Naive thymus-derived CD8-positive, alpha-beta T cell (primary cell): ENCODE measurements around the gene SMCO3. TPM values are rescaled to one million over a fixed set of nuclear protein-coding genes. Genes with fewer than 3 reads are reported as not detected.

Experiments
- ATAC-seq, 2 donors: fragments of 150-1000 bp; cut with Tn5 transposase in 1 of 2; sonication (Bioruptor Pico), chemical (Tn5 transposase) in 1 of 2; 1 replicate in 1 of 2; 2 replicates in 1 of 2; pipeline ENCODE4 v1.10.0; 2021; ENCODE audit warnings: mild to moderate bottlenecking in 2 of 2, moderate library complexity in 2 of 2
- POLR2A ChIA-PET: fragments of 350-600 bp; sonication (Branson Sonifier 250); formaldehyde crosslinking; loops from one replicate; lab custom pipeline; 2021; ENCODE audit warnings: antibody characterized with exemption; lab: Charles Lee
- DNase-seq, 10 donors: peaks; one replicate each; pipeline versions ENCODE4 v3.0.0 to v3.0.0-alpha.2; 2020 to 2022
- H3K27ac Mint-ChIP-seq, 10 donors: one replicate each; pipeline ENCODE4 v1.8.0; 2020 to 2022; ENCODE audit warnings: mild to moderate bottlenecking in 10 of 10, mixed read lengths in 10 of 10, moderate library complexity in 4 of 10, inconsistent platforms in 1 of 10
- H3K27me3 Mint-ChIP-seq, 5 donors: one replicate each; pipeline ENCODE4 v1.8.0; 2021 to 2022; ENCODE audit warnings: mixed read lengths in 5 of 5
- H3K36me3 Mint-ChIP-seq, 3 donors: one replicate each; pipeline ENCODE4 v1.8.0; 2020 to 2022; ENCODE audit warnings: mixed read lengths in 3 of 3, mild to moderate bottlenecking in 2 of 3, inconsistent platforms in 1 of 3
- H3K4me1 Mint-ChIP-seq, 4 donors: one replicate each; pipeline ENCODE4 v1.8.0; 2021 to 2022; ENCODE audit warnings: mixed read lengths in 4 of 4
- H3K4me3 Mint-ChIP-seq, 10 donors: one replicate each; pipeline ENCODE4 v1.8.0; 2020 to 2022; ENCODE audit warnings: mild to moderate bottlenecking in 10 of 10, mixed read lengths in 10 of 10, moderate library complexity in 6 of 10, inconsistent platforms in 1 of 10
- H3K9me3 Mint-ChIP-seq, 9 donors: one replicate each; pipeline ENCODE4 v1.8.0; 2020 to 2022; ENCODE audit warnings: mixed read lengths in 9 of 9, mild to moderate bottlenecking in 3 of 9, inconsistent platforms in 1 of 9, moderate library complexity in 1 of 9
- polyA plus RNA-seq, 3 donors: library from polyadenylated mRNA; unstranded; fragments of 300-500 nt; fragmentation: Illumina TruSeq; gene quantifications; one replicate each; pipeline ENCODE4 v1.2.3, GENCODE V29; 2021
- total RNA-seq, 8 experiments: library from RNA in 2 of 8; stranded (reverse) in 2 of 8; gene quantifications; one replicate each; pipeline ENCODE4 v1.2.3 and lab custom pipeline; 2021 to 2026

Gene SMCO3
- total and polyA plus RNA-seq, 5 experiments from 2014 or later, result 0.07 TPM; not detected in 4

- Mint-ChIP-seq H3K27ac (peak overlapping the region in 2 of 10 donors; percentile 42 to 48), H3K4me1 (peaks cover 3 to 11% (median 8%) of the 10 kb centered on the region in 4 donors), H3K4me3 (no peak overlapping the region), H3K36me3 (peaks cover 0 to 39% (median 8%) of the 10 kb centered on the region in 3 donors), H3K27me3 (no peaks in the 10 kb centered on the region), H3K9me3 (no peaks in the 10 kb centered on the region)
- POLR2A ChIA-PET, result interaction anchor here (1.0 to 5.1 kb wide), 5 partner anchors 8 to 53 kb away, joined by 3 to 40 read pairs (median 3); a partner anchor contains a TSS
- DNase-seq (no peak), ATAC-seq (no peak)
Observed at GRCh38 chr12:14782756-14783155, 31.2 kb downstream of the SMCO3 start.

DNA sequence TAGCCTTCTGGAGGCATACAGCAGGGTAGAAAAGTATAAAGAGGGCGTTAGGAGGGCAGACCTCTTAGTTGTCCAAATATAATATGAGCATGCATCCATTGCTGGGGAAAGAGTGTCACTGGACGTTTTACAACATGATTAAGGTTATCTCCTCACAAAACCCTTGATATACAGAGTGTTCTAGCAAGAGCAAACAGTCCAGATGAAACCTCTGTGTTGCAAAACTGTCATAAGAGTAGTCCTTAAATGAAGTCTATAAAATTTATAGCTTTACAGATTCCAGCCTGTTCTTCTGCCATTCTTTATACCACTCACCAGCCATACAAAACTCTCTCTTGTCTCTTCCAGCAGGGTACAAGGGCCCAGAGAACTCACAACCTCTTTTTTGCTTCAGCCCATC, 32.4 kb downstream of the SMCO3 start:
- no peak for ATAC-seq
- Mint-ChIP-seq H3K36me3 (peaks cover 0 to 27% (median under 1%) of the 10 kb centered on the region in 3 donors), H3K4me1 (peaks cover 3 to 15% (median 12%) of the 10 kb centered on the region in 4 donors), H3K27ac (peak overlapping the region in 1 of 10 donors; percentile 11), H3K4me3 (no peak overlapping the region), H3K27me3 (no peaks in the 10 kb centered on the region), H3K9me3 (no peaks in the 10 kb centered on the region)
- DNase-seq, result no peak
- POLR2A ChIA-PET, result interaction anchor here (1.0 to 5.1 kb wide), 3 partner anchors 11 to 24 kb away, joined by 3 to 40 read pairs (median 3); a partner anchor contains a TSS

- peaks cover 4 to 22% (median 19%) of the 10 kb centered on the region in 4 donors for H3K4me1 Mint-ChIP-seq
- no peaks in the 10 kb centered on the region for H3K27me3 Mint-ChIP-seq
- no peak for DNase-seq
- no peaks in the 10 kb centered on the region for H3K9me3 Mint-ChIP-seq
- peaks cover 0 to 20% (median 0%) of the 10 kb centered on the region in 3 donors for H3K36me3 Mint-ChIP-seq
- H3K4me3 Mint-ChIP-seq, result no peak overlapping the region
- no peak overlapping the region for H3K27ac Mint-ChIP-seq
- ATAC-seq, result no peak
- POLR2A ChIA-PET, result interaction anchor here (1.5 to 5.1 kb wide), 2 partner anchors 10 to 184 kb away, joined by 3 to 40 read pairs; a partner anchor contains a TSS
Observed at GRCh38 chr12:14780859-14781258, 33.1 kb downstream of the SMCO3 start.

DNA sequence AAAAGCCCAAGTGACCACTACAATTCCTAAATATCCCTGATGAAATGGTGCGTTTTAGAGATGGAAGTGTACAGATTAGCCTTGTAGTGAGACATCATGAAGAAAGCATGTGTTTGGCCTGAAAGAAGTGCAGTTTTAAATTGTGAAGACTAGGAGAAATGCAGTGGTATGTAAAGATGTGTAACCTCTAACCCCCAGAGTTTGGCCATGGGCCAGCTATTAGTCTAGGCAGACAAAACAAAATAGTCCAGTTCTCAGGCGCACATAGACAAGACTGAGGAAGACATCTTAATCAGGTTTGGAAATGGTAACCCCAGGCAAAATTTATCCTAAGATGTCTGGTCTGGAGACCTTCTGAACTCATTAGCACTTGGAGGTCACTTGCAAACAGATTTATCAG, 34.1 kb downstream of the SMCO3 start:
- Mint-ChIP-seq H3K9me3 (no peaks in the 10 kb centered on the region), H3K27ac (no peak overlapping the region), H3K4me1 (peaks cover 12 to 33% (median 30%) of the 10 kb centered on the region in 4 donors), H3K27me3 (no peaks in the 10 kb centered on the region), H3K36me3 (peaks cover 0 to 11% (median 0%) of the 10 kb centered on the region in 3 donors), H3K4me3 (no peak overlapping the region)
- ATAC-seq (no peak), DNase-seq (no peak)
- POLR2A ChIA-PET, result interaction anchor here (1.2 to 1.5 kb wide), 3 partner anchors 9 to 185 kb away, joined by 3 to 6 read pairs (median 5); partner anchors contain the start of genes C12orf60 and WBP11

GRCh38 chr12:14777271-14777670, 36.7 kb downstream of the SMCO3 start:
- ATAC-seq, result no peak
- peaks cover 20 to 48% (median 45%) of the 10 kb centered on the region in 4 donors for H3K4me1 Mint-ChIP-seq
- POLR2A ChIA-PET, result interaction anchor here (1.2 kb wide), 1 partner anchor 8 kb away, joined by 4 read pairs; no protein-coding TSS in a partner anchor
- H3K4me3 Mint-ChIP-seq, result peak overlapping the region in 1 of 10 donors; percentile 38
- peak overlapping the region in 1 of 10 donors; percentile 89 for H3K27ac Mint-ChIP-seq
- no peaks in the 10 kb centered on the region for H3K27me3 Mint-ChIP-seq
- peaks cover 0 to under 1% (median 0%) of the 10 kb centered on the region in 9 donors for H3K9me3 Mint-ChIP-seq
- no peaks in the 10 kb centered on the region for H3K36me3 Mint-ChIP-seq
- no peak for DNase-seq

DNA sequence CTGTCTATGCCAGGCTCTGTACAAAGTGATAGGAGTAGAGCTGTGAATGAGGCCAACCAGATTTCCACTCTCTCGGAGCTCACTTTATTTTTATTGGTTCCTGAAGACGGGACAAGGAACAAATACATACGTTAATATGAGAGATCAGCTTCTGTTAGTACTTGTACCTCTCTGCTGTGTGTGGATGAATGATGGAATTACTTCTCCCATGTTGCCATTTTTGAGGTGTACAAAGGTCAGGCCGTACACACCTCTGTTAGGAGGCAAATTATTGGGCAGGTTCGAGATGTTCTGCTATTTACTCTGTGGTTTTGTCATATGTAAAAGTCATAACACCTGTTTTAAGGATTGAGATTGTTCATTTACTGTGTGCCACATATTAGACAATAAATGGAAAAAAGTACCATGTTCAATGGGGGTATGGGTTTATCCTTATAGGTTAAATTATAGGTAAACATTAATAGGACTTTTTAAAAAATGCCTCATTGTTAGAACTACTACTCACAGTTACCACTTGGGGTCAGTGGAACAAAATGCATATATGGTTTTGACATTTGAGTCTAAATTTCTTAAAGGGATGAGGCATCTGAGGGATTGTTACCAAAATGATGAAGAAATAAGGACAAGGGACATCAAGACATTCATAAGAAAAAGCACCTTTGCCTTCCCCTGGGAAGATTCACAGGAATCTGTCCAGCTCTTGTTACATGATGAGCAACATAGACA, 37.6 kb downstream of the SMCO3 start:
- Mint-ChIP-seq H3K27me3 (no peaks in the 10 kb centered on the region), H3K4me1 (peaks cover 25 to 54% (median 53%) of the 10 kb centered on the region in 4 donors), H3K36me3 (no peaks in the 10 kb centered on the region), H3K4me3 (peak overlapping the region in 8 of 10 donors; percentile 7 to 100 (median 93)), H3K9me3 (peaks cover 0 to 3% (median 0%) of the 10 kb centered on the region in 9 donors), H3K27ac (peak overlapping the region in 7 of 10 donors; percentile 31 to 99 (median 96))
- POLR2A ChIA-PET, result interaction anchor here (1.2 to 8.3 kb wide), 2 partner anchors 9 to 28 kb away, joined by 4 to 223 read pairs; partner anchors contain the start of genes C12orf60 and WBP11
- DNase-seq (peak in 1 of 10 donors; percentile 15), ATAC-seq (no peak)

DNA sequence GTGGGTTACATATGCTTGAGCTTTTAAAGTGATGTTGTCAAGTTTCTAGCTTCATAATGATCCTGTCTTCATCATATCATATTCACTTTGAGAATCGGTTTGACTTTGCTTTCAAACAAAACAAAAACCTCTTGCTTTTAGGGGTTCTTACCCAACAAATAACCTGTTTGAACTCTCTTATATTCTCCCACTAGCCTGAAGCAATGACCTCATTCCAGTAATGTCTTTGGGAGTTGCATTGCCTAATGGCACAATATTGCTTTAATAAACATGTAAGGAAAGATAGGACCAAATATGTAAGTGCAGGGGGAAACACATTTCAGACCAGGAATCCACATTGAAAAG, 38.4 kb downstream of the SMCO3 start:
- peaks cover 0 to 3% (median 0%) of the 10 kb centered on the region in 5 donors for H3K27me3 Mint-ChIP-seq
- POLR2A ChIA-PET, result interaction anchor here (0.9 to 8.3 kb wide), 3 partner anchors 9 to 36 kb away, joined by 4 to 223 read pairs (median 4); partner anchors contain the start of genes C12orf60 and WBP11
- peaks cover 0 to 2% (median 0%) of the 10 kb centered on the region in 3 donors for H3K36me3 Mint-ChIP-seq
- no peak for ATAC-seq
- peaks cover 0 to 3% (median 0%) of the 10 kb centered on the region in 9 donors for H3K9me3 Mint-ChIP-seq
- peaks cover 30 to 58% (median 54%) of the 10 kb centered on the region in 4 donors for H3K4me1 Mint-ChIP-seq
- no peak for DNase-seq
- H3K4me3 Mint-ChIP-seq, result peak overlapping the region; percentile 91 to 100 (median 98)
- H3K27ac Mint-ChIP-seq, result peak overlapping the region; percentile 89 to 99 (median 97)

GRCh38 chr12:14774906-14775635, 38.9 kb downstream of the SMCO3 start:
- peaks cover 0 to 3% (median 0%) of the 10 kb centered on the region in 5 donors for H3K27me3 Mint-ChIP-seq
- H3K4me3 Mint-ChIP-seq, result peak overlapping the region; percentile 91 to 100 (median 98)
- peaks cover 0 to 7% (median 0%) of the 10 kb centered on the region in 3 donors for H3K36me3 Mint-ChIP-seq
- peaks cover 30 to 56% (median 50%) of the 10 kb centered on the region in 4 donors for H3K4me1 Mint-ChIP-seq
- peak overlapping the region; percentile 89 to 99 (median 97) for H3K27ac Mint-ChIP-seq
- POLR2A ChIA-PET, result interaction anchor here (0.6 to 8.3 kb wide), 15 partner anchors 8 to 517 kb away, joined by 3 to 223 read pairs (median 5); partner anchors contain the start of genes ARHGDIB, ATF7IP, C12orf60 and WBP11
- ATAC-seq (no peak), DNase-seq (peak in 9 of 10 donors; percentile 4 to 65 (median 21))
- peaks cover 0 to 3% (median 0%) of the 10 kb centered on the region in 9 donors for H3K9me3 Mint-ChIP-seq

DNA sequence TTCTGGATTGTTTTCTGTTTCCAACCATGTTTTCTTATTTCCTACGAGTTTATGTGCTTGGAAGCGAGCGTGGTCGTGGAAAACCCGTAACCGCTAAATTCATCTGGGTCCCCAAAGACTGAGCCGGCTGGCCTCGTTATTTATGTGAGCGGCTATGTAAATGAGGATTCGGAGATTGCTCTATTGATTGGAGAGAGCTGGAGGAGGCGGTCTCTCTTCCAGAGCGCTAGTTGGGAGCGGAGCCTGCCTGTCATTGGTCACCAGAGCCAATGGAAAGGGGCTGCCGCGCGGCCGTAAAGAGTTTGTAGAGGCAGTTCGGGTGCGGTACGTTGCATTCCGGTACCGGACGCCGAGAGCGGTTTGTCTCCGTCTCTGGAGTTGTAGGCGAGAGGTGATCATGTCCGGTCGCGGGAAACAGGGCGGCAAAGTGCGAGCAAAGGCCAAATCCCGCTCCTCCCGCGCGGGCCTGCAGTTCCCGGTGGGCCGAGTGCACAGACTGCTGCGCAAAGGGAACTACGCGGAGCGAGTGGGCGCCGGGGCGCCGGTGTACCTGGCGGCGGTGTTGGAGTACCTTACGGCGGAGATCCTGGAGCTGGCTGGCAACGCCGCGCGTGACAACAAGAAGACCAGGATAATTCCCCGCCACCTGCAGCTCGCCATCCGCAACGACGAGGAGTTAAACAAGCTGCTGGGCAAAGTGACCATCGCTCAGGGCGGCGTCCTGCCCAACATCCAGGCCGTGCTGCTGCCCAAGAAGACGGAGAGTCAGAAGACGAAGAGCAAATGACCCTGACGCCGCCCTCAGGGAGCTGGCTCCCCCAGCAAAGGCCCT, 39.7 kb downstream of the SMCO3 start:
- Mint-ChIP-seq H3K27ac (peak overlapping the region; percentile 89 to 99 (median 97)), H3K4me1 (peaks cover 34 to 59% (median 48%) of the 10 kb centered on the region in 4 donors), H3K9me3 (peaks cover 0 to 3% (median 0%) of the 10 kb centered on the region in 9 donors), H3K4me3 (peak overlapping the region; percentile 91 to 100 (median 98)), H3K27me3 (peaks cover 0 to 3% (median 0%) of the 10 kb centered on the region in 5 donors), H3K36me3 (peaks cover 0 to 7% (median 0%) of the 10 kb centered on the region in 3 donors)
- ATAC-seq, result peak; percentile 58 to 63
- POLR2A ChIA-PET, result interaction anchor here (0.6 to 8.3 kb wide), 17 partner anchors 10 to 517 kb away, joined by 3 to 223 read pairs (median 4); partner anchors contain the start of genes ARHGDIB, ATF7IP, C12orf60 and WBP11
- DNase-seq, result peak; percentile 72 to 95 (median 88)

DNA sequence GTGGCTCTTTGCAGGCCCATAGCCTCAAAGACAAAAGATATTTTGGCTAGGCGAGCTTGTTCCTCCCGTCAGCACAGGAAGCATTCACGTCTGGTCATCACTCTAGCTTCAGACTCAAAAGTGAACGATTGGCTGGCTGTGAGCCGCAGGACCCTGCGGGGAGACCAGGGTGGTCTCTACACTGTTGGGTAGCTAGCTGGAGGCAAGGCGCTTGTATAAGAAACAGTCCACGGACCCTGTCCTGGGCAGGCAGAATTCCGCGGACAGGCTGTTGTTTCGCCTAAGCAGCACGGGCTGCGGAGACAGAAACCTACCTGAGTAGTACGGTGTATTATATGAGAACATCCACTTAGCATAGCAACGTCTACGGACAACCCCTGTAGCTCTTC, 40.3 kb downstream of the SMCO3 start:
- ATAC-seq (peak; percentile 1 to 9), DNase-seq (peak in 3 of 10 donors; percentile 11 to 67 (median 18))
- Mint-ChIP-seq H3K27ac (peak overlapping the region; percentile 89 to 99 (median 97)), H3K9me3 (peaks cover 0 to 3% (median 0%) of the 10 kb centered on the region in 9 donors), H3K36me3 (peaks cover 2 to 10% (median 4%) of the 10 kb centered on the region in 3 donors), H3K27me3 (peaks cover 0 to 3% (median 0%) of the 10 kb centered on the region in 5 donors), H3K4me1 (peaks cover 37 to 65% (median 52%) of the 10 kb centered on the region in 4 donors), H3K4me3 (peak overlapping the region; percentile 91 to 100 (median 98))
- POLR2A ChIA-PET, result interaction anchor here (0.9 to 8.3 kb wide), 12 partner anchors 10 to 516 kb away, joined by 4 to 223 read pairs (median 5); partner anchors contain the start of genes ARHGDIB, ATF7IP, C12orf60 and WBP11

GRCh38 chr12:14772946-14773345, 41.0 kb downstream of the SMCO3 start:
- Mint-ChIP-seq H3K27me3 (peaks cover 0 to 3% (median 0%) of the 10 kb centered on the region in 5 donors), H3K27ac (peak overlapping the region; percentile 89 to 100 (median 98)), H3K4me3 (peak overlapping the region; percentile 91 to 100 (median 98)), H3K4me1 (peaks cover 38 to 72% (median 55%) of the 10 kb centered on the region in 4 donors), H3K9me3 (peaks cover 0 to 3% (median 0%) of the 10 kb centered on the region in 9 donors), H3K36me3 (peaks cover 6 to 12% (median 8%) of the 10 kb centered on the region in 3 donors)
- ATAC-seq, result no peak
- POLR2A ChIA-PET, result interaction anchor here (0.7 to 8.3 kb wide), 9 partner anchors 13 to 411 kb away, joined by 3 to 223 read pairs (median 4); partner anchors contain the start of genes ARHGDIB, C12orf60 and WBP11
- DNase-seq, result no peak
